ENCODE data around the gene FTO. TPM values are rescaled to one million over a fixed set of nuclear protein-coding genes. Genes with fewer than 3 reads are reported as not detected.
A peak's percentile ranks its signal among the peaks of the same experiment; 100 is the strongest.

The FTO gene
- total RNA-seq, 1 experiment from 2014 or later, result 48.1 TPM

GRCh38 chr16:53898993-53899392, 195.0 kb downstream of the FTO start:
- no peak for DNase-seq (ENCODE audit: low spot score)

- no peak for DNase-seq (ENCODE audit: low spot score)
Observed at GRCh38 chr16:53899431-53899830, 195.5 kb downstream of the FTO start.

- DNase-seq (ENCODE audit: low spot score), result no peak
Observed at GRCh38 chr16:53900667-53901066, 196.7 kb downstream of the FTO start.

GRCh38 chr16:53901408-53901807, 197.5 kb downstream of the FTO start:
- DNase-seq (ENCODE audit: low spot score), result no peak

- DNase-seq (ENCODE audit: low spot score), result no peak
Observed at GRCh38 chr16:53904533-53904932, 200.6 kb downstream of the FTO start.

GRCh38 chr16:53905028-53905427, 201.1 kb downstream of the FTO start:
- no peak for DNase-seq (ENCODE audit: low spot score)

- DNase-seq (ENCODE audit: low spot score), result no peak
Observed at GRCh38 chr16:53908731-53909130, 204.8 kb downstream of the FTO start.

GRCh38 chr16:53910990-53911389, 207.0 kb downstream of the FTO start:
- no peak for DNase-seq (ENCODE audit: low spot score)

GRCh38 chr16:53911513-53911912, 207.6 kb downstream of the FTO start:
- no peak for DNase-seq (ENCODE audit: low spot score)

- DNase-seq (ENCODE audit: low spot score), result no peak
Observed at GRCh38 chr16:53912155-53912554, 208.2 kb downstream of the FTO start.

GRCh38 chr16:53913099-53913870, 209.3 kb downstream of the FTO start:
- DNase-seq (ENCODE audit: low spot score), result peak; percentile 68

- no peak for DNase-seq (ENCODE audit: low spot score)
Observed at GRCh38 chr16:53913920-53914319, 210.0 kb downstream of the FTO start.

- no peak for DNase-seq (ENCODE audit: low spot score)
Observed at GRCh38 chr16:53914736-53915135, 210.8 kb downstream of the FTO start.

GRCh38 chr16:53915452-53916160, 211.7 kb downstream of the FTO start:
- no peak for DNase-seq (ENCODE audit: low spot score)

- no peak for DNase-seq (ENCODE audit: low spot score)
Observed at GRCh38 chr16:53920988-53921387, 217.0 kb downstream of the FTO start.

- no peak for DNase-seq (ENCODE audit: low spot score)
Observed at GRCh38 chr16:53922067-53922806, 218.3 kb downstream of the FTO start.

- DNase-seq (ENCODE audit: low spot score), result no peak
Observed at GRCh38 chr16:53922807-53923571, 219.0 kb downstream of the FTO start.

- DNase-seq (ENCODE audit: low spot score), result no peak
Observed at GRCh38 chr16:53924331-53925106, 220.6 kb downstream of the FTO start.

GRCh38 chr16:53925107-53925410, 221.1 kb downstream of the FTO start:
- DNase-seq (ENCODE audit: low spot score), result no peak

- no peak for DNase-seq (ENCODE audit: low spot score)
Observed at GRCh38 chr16:53925526-53925925, 221.6 kb downstream of the FTO start.

GRCh38 chr16:53926209-53926608, 222.3 kb downstream of the FTO start:
- DNase-seq (ENCODE audit: low spot score), result no peak
